ENCODE measurements around the gene PROX2.

PROX2 gene

GRCh38 chr14:74881431-74882102, 5.6 kb upstream of the PROX2 start, which contains the start of gene DLST:
Gene DLST (plus strand): TSS chr14:74881916. CDS start chr14:74881954, 38 bp downstream.
- peak; percentile 75 for DNase-seq (ENCODE audit: low spot score)

DNA sequence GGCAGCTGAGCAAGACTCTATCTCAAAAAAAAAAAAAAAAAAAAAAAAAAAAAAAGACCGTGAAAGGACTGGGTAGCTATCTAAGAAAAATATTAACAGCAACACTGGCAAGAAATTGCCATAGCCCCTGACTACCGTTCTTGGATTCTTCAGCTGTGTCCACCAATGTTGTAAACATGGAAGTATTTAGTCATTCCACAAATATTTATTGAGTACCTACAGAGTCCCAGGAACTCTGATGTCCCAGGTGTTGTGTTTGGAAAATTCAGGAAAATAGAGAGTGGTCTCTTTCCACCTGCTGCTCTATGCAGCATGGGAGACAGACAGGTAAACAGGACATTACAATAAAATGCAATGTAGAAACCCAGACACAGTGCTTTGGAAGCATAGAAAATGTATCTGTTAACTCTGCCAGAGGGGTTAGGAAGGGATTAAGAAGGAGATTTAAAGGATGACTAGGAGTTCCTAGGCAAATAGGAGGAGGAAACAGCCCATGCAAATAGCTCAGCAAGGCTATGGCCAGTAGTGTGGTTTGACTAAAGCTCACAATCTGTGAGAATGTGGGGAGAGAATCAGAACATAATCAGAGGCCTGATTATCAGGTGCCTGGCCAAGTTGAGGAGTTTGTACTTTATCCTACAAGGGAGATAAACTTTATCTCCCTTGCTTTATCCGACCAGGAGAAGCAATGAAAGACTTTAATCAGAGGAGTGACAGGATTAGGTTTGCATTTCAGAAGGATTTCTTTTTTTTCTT, 3.7 kb upstream of the PROX2 start:
- DNase-seq (ENCODE audit: low spot score), result no peak

- DNase-seq (ENCODE audit: low spot score), result no peak
Measured at GRCh38 chr14:74875204-74875603, 741 bp downstream of the PROX2 start.

DNA sequence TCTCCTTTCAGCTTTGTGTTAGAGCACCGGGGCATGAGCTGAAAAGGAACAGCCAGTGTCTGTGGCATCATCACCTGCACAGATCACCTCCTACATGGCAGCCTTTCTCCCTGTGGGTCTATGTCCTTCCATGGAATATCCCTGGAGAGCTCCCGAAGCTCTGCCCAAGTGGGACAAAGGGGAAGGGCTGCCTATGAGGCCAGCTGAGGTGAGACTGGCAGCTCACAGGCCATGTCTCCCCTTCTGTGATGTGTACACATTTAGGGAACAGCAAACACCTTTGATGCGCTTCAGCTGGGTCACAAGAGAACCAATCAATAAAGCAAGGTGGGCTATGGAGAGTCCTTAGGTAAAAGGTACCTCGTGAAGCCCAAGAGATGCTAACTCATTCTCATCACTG, 4.1 kb downstream of the PROX2 start:
- DNase-seq (ENCODE audit: low spot score), result no peak

DNA sequence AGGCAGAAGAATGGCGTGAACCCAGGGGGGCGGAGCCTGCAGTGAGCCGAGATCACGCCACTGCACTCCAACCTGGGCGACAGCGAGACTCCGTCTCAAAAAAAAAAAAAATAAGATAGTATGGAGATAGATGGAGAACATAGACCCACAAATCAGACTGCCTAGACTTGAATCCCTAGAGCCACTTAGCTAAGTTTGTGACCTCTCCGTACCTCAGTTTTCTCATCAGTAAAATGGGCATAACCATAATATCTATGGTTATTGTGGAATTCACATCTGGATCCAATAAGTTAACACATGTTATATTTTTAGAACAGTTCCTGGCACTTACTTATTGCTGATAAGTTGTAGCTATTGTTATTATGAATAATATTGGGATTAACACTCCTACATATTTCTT, 7.2 kb downstream of the PROX2 start:
- no peak for DNase-seq (ENCODE audit: low spot score)

DNA sequence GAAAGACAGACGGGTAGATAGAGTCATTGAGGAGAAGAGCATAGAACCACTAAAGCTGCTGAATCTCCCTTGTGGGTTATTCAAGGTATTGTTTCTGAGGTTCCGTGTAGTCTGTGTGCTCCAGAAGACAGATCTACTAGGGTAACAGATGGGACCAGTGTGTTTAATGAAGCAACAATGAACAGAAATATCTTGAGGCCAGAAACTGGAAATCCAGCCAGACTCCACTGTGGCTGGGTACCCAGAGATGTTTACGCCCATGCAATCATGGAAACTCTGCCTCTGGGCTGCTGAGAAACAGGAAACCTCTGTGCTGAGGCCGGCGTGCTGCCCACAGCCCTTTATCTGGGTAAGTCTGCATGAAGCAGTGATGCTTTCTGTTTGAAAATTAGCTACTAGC, 8.3 kb downstream of the PROX2 start:
- DNase-seq (ENCODE audit: low spot score), result peak; percentile 57

DNA sequence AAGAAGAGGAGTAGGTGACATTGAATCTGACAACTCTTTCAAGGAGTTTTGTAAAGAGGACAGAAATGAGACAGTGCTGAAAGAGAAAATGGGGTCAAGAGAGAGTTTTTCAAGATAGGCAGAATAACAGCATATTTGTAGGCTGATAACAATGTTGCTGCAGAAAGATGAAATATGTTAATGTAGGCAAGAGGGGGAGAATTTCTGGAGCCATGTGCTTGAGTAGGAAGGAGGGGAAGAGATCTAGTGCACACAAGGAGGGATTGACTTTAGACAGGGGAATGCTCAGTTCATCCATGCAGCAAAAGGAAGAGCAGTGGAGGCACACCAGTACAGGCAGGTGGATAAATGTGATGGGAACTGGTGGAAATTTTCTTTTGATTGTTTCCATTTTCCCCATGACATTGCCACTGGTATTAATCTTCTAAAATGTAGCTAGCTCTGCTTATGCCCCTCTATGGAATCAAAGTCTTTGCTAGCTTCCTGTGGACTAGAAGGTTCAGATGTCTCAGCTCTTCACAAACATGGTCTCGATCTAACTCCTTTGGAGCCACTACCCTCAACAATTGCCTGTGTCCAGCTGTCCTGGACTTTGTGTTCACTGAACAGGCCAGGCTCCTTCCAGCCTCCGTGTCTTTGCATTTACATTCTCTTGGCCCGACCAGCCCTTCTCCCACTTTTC, 9.1 kb downstream of the PROX2 start:
- no peak for DNase-seq (ENCODE audit: low spot score)

DNA sequence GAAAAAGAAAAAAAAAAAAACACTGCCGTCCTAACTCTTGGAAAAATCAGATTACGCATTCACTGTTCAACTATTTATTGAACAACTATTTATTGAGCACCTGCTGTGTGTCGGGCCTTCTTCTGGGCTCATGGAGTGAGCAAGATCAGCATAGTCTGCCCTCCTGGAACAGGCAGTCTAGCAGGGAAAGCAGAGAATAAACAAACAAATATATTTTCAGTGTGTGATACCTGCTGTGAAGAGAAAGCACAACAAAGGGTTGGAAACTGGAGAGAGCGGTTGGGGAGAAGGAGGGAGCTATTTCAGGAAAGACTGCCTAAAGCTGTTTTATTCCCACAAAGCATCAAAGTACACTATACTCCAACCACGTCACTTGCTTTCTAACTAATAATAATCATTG, 10.8 kb downstream of the PROX2 start:
- no peak for DNase-seq (ENCODE audit: low spot score)

DNA sequence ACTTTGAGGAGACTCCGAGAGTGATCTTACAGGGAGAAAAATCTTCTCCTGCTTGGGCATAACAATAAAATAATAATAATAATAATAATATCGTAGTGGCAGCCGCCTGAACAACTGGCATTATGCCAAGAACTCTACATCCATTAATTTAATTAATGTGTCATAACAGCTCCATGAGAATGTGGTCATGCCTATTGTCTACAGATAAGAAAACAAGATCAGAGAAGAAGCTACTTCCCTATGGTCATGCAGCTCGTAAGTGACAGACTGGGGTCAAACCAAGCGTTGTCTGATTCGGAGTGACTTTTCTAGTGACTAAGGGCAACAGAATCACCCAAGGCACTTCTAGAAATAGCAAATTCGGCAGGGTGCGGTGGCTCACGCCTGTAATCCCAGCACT, 11.7 kb downstream of the PROX2 start:
- DNase-seq (ENCODE audit: low spot score), result no peak

- no peak for DNase-seq (ENCODE audit: low spot score)
Measured at GRCh38 chr14:74863274-74863673, 12.7 kb downstream of the PROX2 start.

DNA sequence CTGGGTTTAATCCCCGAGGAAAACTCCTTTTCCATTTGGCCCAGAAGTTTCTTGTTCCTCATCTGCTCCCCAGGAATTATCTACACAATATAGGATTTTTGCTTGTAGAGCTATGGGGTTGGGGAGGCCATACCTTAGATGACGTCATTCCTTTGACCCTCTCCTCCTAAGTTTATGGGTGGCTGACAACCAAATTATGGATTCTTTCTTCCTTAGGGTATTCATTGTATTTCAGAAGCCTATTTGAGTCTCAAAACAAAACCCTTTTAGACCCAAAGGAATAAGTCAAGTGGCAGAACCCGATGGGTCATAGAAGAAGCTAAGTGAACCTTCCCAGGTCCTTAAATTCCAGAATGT, 14.2 kb downstream of the PROX2 start:
- DNase-seq (ENCODE audit: low spot score), result no peak

DNA sequence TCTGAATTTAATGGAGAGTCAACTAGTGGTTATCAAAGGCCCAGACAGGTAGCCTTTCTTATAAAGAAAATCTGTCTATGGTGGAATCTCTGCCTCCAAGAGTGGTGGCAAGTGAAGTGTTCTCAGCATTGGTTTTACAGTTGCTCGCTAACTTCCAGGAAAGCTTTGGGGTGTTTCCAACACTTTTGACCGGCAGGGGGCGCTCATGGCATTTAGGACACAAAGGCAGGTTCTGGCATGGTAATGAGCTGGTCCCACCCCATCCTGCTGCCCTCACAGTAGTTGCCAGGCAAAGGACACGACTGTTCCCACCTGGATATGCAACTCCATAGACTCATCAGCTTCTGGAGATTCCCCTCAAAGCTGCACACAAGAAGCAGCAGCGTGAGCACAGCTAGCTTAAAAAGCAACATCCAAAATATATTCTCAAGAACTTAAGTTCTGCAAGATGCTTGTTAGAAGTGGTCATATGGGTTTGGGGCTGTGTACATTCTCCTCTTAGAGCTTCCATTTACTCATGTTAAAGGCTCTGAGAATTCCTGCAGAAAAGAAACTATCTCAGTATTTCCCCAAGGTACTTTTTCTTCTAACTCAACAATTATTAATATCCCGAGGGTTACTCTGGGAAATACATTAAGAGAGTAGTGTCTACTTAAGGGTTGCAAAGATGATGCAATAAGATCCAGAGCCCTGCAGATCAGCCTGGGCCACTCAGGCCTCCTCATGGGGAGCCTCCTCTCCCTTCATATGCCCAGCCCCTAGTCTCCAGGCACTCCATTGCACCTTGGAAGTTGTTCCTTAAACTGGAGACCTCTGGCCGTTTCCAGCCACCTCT, 14.8 kb downstream of the PROX2 start:
- peak; percentile 88 for DNase-seq (ENCODE audit: low spot score)

DNA sequence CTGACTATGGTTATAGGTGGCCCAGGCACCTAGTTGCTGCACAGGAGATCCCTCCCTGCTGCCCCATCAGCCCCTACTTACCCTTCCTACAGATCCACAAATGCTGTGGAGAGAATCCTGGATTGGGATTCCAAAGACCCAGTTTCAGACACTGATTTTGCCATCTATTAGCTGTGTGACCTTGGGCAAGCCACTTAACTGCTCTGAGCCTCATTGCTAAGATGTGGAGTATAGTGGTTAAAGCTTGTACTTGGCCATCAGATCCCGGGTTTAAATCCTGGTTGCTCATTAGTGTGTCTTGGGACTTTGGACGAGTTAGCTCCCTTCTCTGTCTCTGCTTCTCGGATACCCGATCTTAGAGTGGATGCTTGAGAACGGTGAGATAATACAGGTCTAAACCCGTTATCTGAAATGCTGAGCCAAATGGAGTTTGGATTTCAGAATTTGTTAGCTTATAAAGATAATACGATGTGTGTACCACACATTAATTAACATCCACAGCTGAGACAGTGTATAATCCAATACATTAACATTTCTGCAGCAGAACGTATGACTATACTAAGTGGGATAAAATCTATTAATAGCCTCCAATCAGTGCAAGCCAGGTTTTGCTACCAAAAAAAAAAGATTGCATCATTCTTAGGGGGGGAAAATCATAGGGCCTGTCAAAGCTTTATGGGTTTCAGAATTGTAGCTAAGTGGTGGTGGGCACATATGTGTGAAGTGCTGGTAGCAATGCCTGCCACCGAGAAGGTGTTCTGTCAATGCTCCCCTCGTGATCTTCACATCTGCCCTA, 16.0 kb downstream of the PROX2 start:
- DNase-seq (ENCODE audit: low spot score), result no peak

- no peak for DNase-seq (ENCODE audit: low spot score)
Measured at GRCh38 chr14:74858022-74858421, 17.9 kb downstream of the PROX2 start.

- no peak for DNase-seq (ENCODE audit: low spot score)
Measured at GRCh38 chr14:74856366-74856765, 19.6 kb downstream of the PROX2 start.

DNA sequence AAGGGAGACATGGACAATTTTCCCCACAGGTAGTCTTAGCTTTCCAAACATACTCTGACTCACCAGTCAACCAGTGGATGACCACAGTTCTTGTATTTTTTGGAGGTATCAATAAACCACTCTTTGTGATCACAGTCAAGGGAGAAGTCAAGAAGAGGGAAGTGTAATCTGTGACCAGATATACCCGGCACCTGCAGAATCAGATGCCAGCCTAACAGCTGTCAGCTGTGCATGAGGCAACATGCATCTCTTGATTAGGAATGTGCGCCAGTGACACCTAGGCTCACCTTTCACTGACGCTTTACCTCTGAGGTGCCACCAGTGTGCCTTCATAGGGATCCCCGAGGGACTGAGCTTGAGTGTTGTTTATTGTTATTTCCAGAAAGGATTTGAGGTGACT, 20.0 kb downstream of the PROX2 start:
- no peak for DNase-seq (ENCODE audit: low spot score)

GRCh38 chr14:74855021-74855420, 20.9 kb downstream of the PROX2 start:
- no peak for DNase-seq (ENCODE audit: low spot score)

DNA sequence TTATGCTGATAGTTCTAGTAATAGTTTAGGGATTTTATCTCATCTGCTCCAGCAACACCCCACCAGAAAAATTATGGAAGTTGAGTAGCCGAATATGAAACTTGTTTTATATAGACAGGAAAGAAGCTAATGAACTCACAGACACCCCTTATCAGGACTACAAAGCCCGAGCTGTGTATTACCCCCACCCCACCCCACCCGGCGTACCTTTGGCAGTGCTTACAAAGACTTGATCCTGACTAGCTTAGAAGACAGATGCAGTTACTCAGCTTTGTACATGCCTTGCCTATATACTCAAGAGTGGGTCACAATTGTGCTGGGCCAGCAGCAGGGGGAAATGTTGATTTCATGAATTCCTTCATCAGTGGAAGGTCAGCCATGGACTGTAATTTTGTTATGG, 22.4 kb downstream of the PROX2 start:
- DNase-seq (ENCODE audit: low spot score), result no peak

- no peak for DNase-seq (ENCODE audit: low spot score)
Measured at GRCh38 chr14:74852922-74853530, 22.9 kb downstream of the PROX2 start.

DNA sequence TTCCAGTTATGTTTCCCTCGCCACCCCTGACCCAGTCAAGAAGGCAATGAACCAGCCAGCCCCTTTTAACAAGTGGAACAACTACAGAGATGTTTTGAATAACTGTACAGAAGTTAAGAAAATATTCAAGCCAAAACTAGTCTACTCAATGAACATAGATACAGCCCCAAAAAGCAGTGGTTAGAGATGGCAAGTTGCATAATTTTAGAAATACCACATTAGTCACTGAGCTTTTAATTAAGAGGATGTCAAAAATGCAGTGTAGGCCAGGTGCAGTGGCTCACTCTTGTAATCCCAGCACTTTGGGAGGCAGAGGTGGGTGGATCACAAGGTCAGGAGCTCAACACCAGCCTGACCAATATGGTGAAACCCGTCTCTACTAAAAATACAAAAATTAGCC, 27.2 kb downstream of the PROX2 start:
- DNase-seq (ENCODE audit: low spot score), result no peak

Measured in CD4-positive, alpha-beta T cell treated with Interleukin-6 at 100 ng/mL for 8 hours (primary cell).